Measurements from ENCODE around the gene AMZ2. TPM values are rescaled to one million over a fixed set of nuclear protein-coding genes. Genes with fewer than 3 reads are reported as not detected.
A peak's percentile ranks its signal among the peaks of the same experiment; 100 is the strongest.
"Not testable (repeated sequence)": the region's sequence is repeated elsewhere in the genome, so short reads cannot be mapped to it uniquely, and the experiment has no call there.

Gene AMZ2
- total RNA-seq, 4 donors from 2014 or later, result 38.2 to 69.9 (median 60.1) TPM

DNA sequence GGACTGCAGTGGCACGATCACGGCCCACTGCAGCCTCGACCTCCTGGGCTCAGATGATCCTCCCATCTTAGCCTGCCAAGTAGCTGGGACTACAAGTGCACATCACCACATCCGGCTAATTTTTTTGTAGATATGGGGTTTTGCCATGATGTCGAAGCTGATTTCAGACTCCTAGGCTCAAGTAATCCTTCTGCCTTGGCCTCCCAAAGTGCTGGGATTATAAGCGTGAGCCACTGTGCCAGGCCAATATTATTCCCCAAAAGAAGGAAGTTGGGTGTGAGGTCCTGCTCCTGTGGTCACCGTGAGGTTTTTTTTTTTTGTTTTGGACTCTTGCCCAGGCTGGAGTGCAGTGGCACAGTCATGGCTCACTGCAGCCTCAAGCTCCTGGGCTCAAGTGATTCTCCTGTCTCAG is 1.5 kb downstream of the AMZ2 start:
- intact Hi-C loops (cut with DNase I), result no loop called here
- no peaks in the 10 kb centered on the region for H3K27me3 ChIP-seq
- no peaks in the 10 kb centered on the region for H3K9me3 ChIP-seq
- TF ChIP-seq EP300 (IDR thresholded peaks at IDR 0.05), result no peak
- TF ChIP-seq, protein P1, sequence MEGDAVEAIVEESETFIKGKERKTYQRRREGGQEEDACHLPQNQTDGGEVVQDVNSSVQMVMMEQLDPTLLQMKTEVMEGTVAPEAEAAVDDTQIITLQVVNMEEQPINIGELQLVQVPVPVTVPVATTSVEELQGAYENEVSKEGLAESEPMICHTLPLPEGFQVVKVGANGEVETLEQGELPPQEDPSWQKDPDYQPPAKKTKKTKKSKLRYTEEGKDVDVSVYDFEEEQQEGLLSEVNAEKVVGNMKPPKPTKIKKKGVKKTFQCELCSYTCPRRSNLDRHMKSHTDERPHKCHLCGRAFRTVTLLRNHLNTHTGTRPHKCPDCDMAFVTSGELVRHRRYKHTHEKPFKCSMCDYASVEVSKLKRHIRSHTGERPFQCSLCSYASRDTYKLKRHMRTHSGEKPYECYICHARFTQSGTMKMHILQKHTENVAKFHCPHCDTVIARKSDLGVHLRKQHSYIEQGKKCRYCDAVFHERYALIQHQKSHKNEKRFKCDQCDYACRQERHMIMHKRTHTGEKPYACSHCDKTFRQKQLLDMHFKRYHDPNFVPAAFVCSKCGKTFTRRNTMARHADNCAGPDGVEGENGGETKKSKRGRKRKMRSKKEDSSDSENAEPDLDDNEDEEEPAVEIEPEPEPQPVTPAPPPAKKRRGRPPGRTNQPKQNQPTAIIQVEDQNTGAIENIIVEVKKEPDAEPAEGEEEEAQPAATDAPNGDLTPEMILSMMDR (IDR thresholded peaks at IDR 0.05), result no peak
- no peak for TF ChIP-seq POLR2AphosphoS5 (IDR thresholded peaks at IDR 0.05)
- TF ChIP-seq POLR2A (IDR thresholded peaks at IDR 0.05; ENCODE audit: low read depth), result no peak
- peaks cover 0 to 30% (median 24%) of the 10 kb centered on the region in 4 donors for H3K4me1 ChIP-seq
- H3K4me3 ChIP-seq, result no peak overlapping the region
- peak overlapping the region; percentile 93 to 98 (median 97) for H3K27ac ChIP-seq (replicated peaks in 1 of 4)
- WGBS, result 76% methylated on average over 7 of the region's 7 CpGs
- no peak for DNase-seq (ENCODE audit: extremely low spot score)
- peaks cover 0 to 39% (median 20%) of the 10 kb centered on the region in 4 donors for H3K36me3 ChIP-seq

DNA sequence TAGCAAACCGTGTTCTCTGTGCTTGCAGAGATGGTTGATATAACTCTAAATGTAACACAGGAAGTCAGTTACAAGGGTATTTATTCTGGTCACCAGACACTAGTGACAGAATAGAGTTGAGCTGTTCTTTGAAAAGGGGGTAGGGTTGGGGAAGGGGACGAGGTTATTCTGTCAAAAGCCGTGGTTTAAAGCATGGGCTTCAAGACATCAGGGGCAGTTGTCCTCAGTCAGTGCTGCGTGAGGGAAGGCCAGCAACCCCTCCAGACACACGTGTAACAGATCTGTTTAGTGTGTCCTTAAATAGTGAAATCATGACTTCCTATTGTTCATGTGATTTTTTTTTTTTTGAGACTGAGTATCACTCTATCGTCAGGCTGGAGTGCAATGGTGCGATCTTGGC is 5.6 kb downstream of the AMZ2 start:
- H3K4me3 ChIP-seq; DNase-seq (ENCODE audit: extremely low spot score); intact Hi-C loops (cut with DNase I); H3K27me3 ChIP-seq; H3K9me3 ChIP-seq; H3K27ac ChIP-seq (replicated peaks in 1 of 4): not testable (repeated sequence)
- peaks cover 10 to 69% (median 47%) of the 10 kb centered on the region in 4 donors for H3K36me3 ChIP-seq
- peaks cover 0 to 19% (median 16%) of the 10 kb centered on the region in 4 donors for H3K4me1 ChIP-seq
- 84% methylated on average over 7 of the region's 7 CpGs for WGBS

DNA sequence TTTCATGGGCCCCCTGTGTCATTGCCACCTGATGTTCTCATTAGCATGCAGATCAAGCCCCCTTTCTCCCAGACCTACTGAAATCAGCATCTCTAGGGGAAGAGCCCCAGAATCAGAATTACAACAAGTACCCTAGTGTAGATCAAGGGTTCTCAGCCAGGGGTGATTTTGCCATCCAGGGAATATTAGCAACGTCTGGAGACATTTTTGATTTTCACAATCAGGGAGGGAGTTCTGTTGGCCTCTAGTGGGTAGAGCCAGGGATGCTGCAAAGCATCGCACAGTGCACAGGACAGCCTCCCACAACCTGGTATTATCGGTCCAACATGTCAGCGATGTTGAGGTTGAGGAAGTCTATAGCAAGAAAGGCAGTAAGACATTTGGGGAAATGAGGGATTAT is 7.3 kb downstream of the AMZ2 start:
- H3K27ac ChIP-seq (replicated peaks in 1 of 4), result no peak overlapping the region
- no peaks in the 10 kb centered on the region for H3K9me3 ChIP-seq
- DNase-seq (ENCODE audit: extremely low spot score), result no peak
- intact Hi-C loops (cut with DNase I), result no loop called here
- peaks cover 10 to 68% (median 47%) of the 10 kb centered on the region in 4 donors for H3K36me3 ChIP-seq
- H3K4me3 ChIP-seq, result no peak overlapping the region
- H3K4me1 ChIP-seq, result peaks cover 0 to 15% (median 7%) of the 10 kb centered on the region in 4 donors
- no peak for TF ChIP-seq EP300 (IDR thresholded peaks at IDR 0.05)
- no peak for TF ChIP-seq POLR2AphosphoS5 (IDR thresholded peaks at IDR 0.05)
- TF ChIP-seq POLR2A (IDR thresholded peaks at IDR 0.05; ENCODE audit: low read depth), result no peak
- TF ChIP-seq, protein P1 (IDR thresholded peaks at IDR 0.05), result no peak
- H3K27me3 ChIP-seq, result no peaks in the 10 kb centered on the region
- 79% methylated on average over 4 of the region's 4 CpGs for WGBS

DNA sequence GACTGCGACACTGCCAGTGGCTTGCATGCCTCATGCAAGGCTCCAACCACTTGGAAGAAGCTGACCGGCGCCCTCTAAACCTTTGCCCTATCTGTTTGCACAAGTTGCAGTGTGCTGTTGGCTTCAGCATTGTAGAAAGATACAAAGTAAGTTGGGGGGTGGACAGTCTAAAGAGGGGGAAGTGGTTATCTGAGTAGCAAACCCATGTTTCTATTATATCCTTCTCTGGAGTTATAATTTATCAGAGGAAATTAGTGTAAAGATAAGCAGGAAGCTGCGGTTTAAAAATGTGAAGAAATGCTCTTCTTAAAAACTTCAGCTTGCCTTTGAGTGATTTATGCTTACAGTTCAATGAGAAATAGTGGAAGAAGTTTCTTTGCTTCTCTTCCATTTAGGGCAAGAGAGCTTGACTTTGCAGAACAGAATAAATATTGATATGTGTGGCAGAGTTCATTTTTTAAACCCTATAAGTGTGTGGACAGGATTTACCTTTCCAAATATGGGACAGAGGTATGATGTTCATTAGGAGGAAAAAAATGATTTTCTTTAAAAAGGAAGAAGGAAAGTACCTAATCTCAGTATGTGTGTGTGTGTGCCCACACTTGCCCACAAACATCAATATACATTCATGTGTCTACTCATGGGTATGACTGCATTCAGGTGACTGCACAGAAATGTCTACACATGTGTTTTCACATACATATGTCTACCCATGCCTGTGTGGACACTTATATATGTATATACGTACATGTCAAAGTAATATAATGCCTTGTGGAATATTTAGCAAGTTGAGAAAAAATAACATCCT is 8.1 kb downstream of the AMZ2 start:
- H3K27ac ChIP-seq (replicated peaks in 1 of 4), result no peak overlapping the region
- H3K36me3 ChIP-seq, result peaks cover 10 to 61% (median 45%) of the 10 kb centered on the region in 4 donors
- WGBS, result 70% methylated on average over 5 of the region's 5 CpGs
- no peaks in the 10 kb centered on the region for H3K9me3 ChIP-seq
- intact Hi-C loops (cut with DNase I), result no loop called here
- peaks cover 0 to 15% (median 7%) of the 10 kb centered on the region in 4 donors for H3K4me1 ChIP-seq
- H3K27me3 ChIP-seq, result no peaks in the 10 kb centered on the region
- H3K4me3 ChIP-seq, result no peak overlapping the region
- no peak for DNase-seq (ENCODE audit: extremely low spot score)
- TF ChIP-seq, protein P1 (IDR thresholded peaks at IDR 0.05), result no peak
- TF ChIP-seq EP300 (IDR thresholded peaks at IDR 0.05) (no peak), POLR2A (IDR thresholded peaks at IDR 0.05; ENCODE audit: low read depth) (no peak), POLR2AphosphoS5 (IDR thresholded peaks at IDR 0.05) (no peak)

DNA sequence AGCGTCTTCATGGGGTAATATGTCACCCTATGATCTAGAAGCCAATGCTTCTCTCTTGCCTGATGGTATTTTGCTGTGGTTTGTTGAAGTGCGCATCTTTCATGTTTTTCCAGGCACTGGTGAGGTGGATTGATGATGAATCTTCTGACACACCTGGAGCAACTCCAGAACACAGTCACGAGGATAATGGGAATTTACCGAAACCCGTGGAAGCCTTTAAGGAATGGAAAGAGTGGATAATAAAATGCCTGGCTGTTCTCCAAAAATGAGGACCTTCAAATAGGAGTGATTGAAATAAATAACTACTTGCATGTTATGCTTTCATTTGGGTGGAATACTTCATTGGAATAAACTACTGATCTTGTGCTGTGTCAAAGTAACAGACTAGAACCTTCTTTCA is 8.9 kb downstream of the AMZ2 start:
- not testable (repeated sequence) for DNase-seq (ENCODE audit: extremely low spot score)

More for the DNA sequence above, 8.9 kb downstream of the AMZ2 start:
- peaks cover 0 to 15% (median 7%) of the 10 kb centered on the region in 4 donors for H3K4me1 ChIP-seq
- H3K9me3 ChIP-seq; intact Hi-C loops (cut with DNase I); H3K4me3 ChIP-seq; H3K27me3 ChIP-seq; H3K27ac ChIP-seq (replicated peaks in 1 of 4): not testable (repeated sequence)
- 66% methylated on average over 5 of the region's 5 CpGs for WGBS
- H3K36me3 ChIP-seq, result peaks cover 10 to 53% (median 40%) of the 10 kb centered on the region in 4 donors
